Measurements from ENCODE around the gene GCNT2.
"Not testable (repeated sequence)": the region's sequence is repeated elsewhere in the genome, so short reads cannot be mapped to it uniquely, and the experiment has no call there.

GCNT2 gene

DNA sequence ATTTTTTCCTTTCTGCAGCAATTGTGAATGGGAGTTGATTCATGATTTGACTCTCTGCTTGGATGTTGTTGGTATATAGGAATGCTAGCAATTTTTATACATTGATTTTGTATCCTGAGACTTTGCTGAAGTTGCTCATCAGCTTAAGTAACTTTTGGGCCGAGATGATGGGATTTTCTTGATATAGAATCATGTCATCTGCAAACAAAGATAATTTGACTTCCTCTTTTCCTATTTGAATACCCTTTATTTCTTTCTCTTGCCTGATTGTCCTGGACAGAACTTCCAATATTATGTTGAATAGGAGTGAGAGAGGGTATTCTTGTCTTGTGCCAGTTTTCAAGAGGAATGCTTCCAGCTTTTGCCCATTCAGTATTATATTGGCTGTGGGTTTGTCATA, 144.4 kb downstream of the GCNT2 start:
- not testable (repeated sequence) for DNase-seq

DNA sequence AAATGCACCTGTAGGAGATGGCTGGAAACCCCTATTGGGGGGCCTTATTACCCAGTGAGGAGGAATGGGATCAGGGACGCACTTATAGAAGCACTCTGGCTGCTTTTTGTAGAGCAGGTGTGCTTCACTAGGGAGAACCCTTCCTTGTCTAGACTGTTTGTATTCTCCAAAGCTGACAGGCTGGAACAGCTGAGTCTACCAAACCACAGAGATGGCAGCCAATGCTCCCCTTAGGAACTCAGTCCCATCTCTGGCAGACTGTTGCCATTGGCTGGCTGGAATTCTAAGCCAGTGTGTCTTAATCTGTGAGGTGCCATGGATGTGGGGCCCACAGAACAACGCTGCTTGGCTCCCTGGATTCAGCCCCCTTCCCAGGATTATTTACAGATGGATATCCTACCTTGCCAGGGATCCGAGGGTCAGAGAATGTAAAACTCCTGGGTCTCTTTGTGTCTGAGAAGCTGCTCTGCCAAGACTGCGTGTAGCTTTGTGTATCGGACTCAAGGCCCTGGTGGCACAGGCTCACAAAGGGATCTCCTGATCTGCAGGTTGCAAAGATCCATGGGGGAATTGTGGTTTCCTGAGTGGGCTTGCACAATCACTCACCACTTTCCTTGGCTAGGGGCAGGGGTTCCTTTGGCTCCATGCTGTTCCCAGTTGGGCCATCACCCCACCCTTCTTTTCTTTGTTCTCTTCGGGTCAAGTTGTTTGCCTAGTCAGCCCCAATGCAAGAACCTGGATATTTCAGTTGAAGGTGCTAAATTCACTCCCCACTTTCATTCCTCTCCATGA, 147.2 kb downstream of the GCNT2 start:
- DNase-seq = no peak

DNA sequence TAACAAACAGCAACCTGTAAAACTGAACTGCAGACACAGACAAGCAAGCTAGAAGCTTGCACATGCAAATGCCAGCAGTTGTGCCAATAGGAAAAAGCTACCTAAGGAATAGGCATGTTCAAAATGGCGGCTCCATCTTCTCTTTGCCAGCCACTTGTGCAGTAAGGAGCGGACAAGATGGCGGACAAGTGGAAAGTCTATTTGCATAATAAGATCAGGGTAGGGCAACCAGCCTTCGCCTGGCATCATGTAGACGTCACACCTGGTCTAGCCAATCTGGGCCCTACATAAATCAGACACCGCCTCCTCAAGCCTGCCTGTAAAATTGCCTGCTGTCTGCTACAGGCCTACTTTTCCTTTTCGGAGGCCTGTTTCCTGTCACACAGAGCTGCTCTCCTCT, 155.3 kb downstream of the GCNT2 start:
- no peak for DNase-seq

DNA sequence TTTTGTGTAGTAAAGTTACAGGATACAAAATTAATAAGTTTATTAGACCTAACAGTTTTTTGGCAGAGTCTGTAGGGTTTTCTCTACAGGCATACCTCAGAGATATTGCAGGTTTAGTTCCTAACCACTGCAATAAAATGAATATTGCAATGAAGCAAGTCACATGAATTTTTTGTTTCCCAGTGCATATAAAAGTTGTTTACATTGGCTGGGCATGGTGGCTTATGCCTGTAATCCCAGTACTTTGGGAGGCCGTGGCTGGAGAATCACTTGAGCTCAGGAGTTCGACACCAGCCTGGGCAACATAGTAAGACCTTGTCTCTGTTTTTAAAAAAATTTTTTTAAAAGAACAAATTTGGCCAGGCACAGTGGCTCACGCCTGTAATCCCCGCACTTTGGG, 157.3 kb downstream of the GCNT2 start:
- no peak for DNase-seq
